Measurements from ENCODE around the gene LAG3. TPM values are rescaled to one million over a fixed set of nuclear protein-coding genes. Genes with fewer than 3 reads are reported as not detected.
A peak's percentile ranks its signal among the peaks of the same experiment; 100 is the strongest.

LAG3 gene
- total and polyA plus RNA-seq, 2 donors (not counting 1 experiment from before 2014, with no cell fraction given) = 0.17 TPM

DNA sequence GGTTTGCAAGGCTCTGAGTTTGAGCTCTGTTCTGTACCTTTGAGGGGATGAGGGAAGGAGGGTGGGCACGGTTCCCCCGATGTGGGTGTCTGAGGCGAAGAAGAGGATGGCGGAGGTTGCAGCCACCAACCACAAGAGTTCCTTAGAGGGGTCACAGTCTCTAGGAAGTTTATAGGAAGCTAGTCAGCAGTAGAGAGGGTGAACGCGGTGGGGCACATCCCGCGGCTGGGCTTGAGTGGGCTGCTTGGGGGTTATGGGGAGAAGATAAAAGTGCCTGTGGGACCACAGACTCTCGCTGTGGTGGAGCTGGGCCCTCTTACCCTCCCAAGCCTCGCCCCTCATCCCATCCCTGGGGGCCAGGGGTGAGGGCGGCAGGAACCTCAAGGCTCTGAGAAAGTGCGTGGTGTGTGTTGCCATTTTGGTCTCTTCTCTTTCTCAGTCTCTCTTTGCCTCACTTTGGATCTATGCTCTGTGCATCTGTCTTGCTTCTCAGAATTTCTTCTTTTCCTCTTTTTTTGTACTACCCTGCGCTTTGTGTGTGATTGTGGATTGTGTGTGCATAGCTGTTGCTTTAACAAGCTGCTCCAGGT, 19.7 kb downstream of the LAG3 start:
- Histone ChIP-seq H3K9me3 (ENCODE audit: control insufficient read depth, insufficient read depth, low read depth, low read length) (no peaks in the 10 kb centered on the region), H2AFZ (ENCODE audit: low read length) (no peak overlapping the region), H3K4me1 (ENCODE audit: control insufficient read depth, extremely low read depth, insufficient read depth, low read length) (peaks cover 3% of the 10 kb centered on the region), H3K79me2 (ENCODE audit: control insufficient read depth, insufficient read depth, low read length) (peaks cover 24% of the 10 kb centered on the region), H3K9ac (ENCODE audit: insufficient read depth, low read length) (no peak overlapping the region), H3K27me3 (ENCODE audit: control insufficient read depth, insufficient read depth, low read length) (no peaks in the 10 kb centered on the region), H3K36me3 (ENCODE audit: control insufficient read depth, insufficient read depth, low read length) (peaks cover 3% of the 10 kb centered on the region), H4K20me1 (ENCODE audit: control insufficient read depth, extremely low read depth, insufficient read depth, low read length) (no peaks in the 10 kb centered on the region), H3K4me3 (replicated peaks in 1 of 4; ENCODE audit: control extremely low read depth in 1 of 4, insufficient read depth in 1 of 4, low read depth in 3 of 4, low read length in 4 of 4) (peak overlapping the region in 3 of 4 experiments; percentile 21 to 43 (median 30)), H3K4me2 (ENCODE audit: extremely low read depth, insufficient read depth, low read length) (peak overlapping the region; percentile 49), H3K27ac (ENCODE audit: insufficient read depth, low read length) (peak overlapping the region; percentile 20)
- TF ChIP-seq, protein P1, sequence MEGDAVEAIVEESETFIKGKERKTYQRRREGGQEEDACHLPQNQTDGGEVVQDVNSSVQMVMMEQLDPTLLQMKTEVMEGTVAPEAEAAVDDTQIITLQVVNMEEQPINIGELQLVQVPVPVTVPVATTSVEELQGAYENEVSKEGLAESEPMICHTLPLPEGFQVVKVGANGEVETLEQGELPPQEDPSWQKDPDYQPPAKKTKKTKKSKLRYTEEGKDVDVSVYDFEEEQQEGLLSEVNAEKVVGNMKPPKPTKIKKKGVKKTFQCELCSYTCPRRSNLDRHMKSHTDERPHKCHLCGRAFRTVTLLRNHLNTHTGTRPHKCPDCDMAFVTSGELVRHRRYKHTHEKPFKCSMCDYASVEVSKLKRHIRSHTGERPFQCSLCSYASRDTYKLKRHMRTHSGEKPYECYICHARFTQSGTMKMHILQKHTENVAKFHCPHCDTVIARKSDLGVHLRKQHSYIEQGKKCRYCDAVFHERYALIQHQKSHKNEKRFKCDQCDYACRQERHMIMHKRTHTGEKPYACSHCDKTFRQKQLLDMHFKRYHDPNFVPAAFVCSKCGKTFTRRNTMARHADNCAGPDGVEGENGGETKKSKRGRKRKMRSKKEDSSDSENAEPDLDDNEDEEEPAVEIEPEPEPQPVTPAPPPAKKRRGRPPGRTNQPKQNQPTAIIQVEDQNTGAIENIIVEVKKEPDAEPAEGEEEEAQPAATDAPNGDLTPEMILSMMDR (conservative IDR thresholded peaks at IDR 0.05 in 1 of 2, IDR thresholded peaks at IDR 0.05 in 1 of 2; ENCODE audit: low read depth in 1 of 2, low read length in 2 of 2) = no peak
- TF ChIP-seq EZH2 (IDR thresholded peaks at IDR 0.05; ENCODE audit: low read length, missing control alignments) = no peak
- DNase-seq (ENCODE audit: low read depth in 2 of 2) = no peak

DNA sequence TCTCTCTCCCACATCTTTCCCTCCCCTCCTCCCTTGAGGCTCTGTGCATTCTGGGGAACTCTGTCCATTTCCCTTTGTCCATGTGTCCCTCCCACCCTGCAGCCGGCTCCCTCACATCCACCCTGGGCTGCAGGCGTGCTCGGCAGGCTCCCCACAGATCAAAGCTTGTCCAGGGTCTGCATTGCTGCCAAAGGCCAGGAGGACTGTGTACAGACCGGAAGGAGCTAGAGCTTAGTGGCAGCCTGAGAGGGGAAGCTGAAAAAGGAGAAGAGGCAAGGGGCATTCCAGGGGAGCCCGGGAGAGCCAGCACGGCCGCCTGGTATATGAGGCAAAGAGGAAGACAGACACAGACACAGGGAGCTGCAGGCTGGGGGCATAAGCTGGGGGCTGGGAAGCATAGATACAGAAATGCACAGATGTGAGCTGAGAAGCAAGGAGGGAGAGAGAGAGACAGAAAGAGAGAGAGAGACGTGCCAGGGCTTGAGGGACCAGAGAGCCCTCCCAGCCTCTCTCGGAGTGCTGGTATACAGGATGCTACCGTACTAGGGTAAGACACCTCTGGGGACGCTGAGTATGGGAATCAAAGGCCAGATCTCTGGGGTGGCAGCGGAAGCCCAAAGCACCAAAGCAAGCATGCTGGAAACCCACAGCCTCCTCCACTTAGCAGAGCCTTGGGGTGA, 20.3 kb downstream of the LAG3 start:
- Histone ChIP-seq H3K27me3 (ENCODE audit: control insufficient read depth, insufficient read depth, low read length) (no peaks in the 10 kb centered on the region), H3K4me3 (replicated peaks in 1 of 4; ENCODE audit: control extremely low read depth in 1 of 4, insufficient read depth in 1 of 4, low read depth in 3 of 4, low read length in 4 of 4) (peak overlapping the region in 3 of 4 experiments; percentile 12 to 43 (median 30)), H3K4me2 (ENCODE audit: extremely low read depth, insufficient read depth, low read length) (peak overlapping the region; percentile 49), H3K79me2 (ENCODE audit: control insufficient read depth, insufficient read depth, low read length) (peaks cover 24% of the 10 kb centered on the region), H3K36me3 (ENCODE audit: control insufficient read depth, insufficient read depth, low read length) (peaks cover 3% of the 10 kb centered on the region), H2AFZ (ENCODE audit: low read length) (no peak overlapping the region), H3K4me1 (ENCODE audit: control insufficient read depth, extremely low read depth, insufficient read depth, low read length) (peaks cover 3% of the 10 kb centered on the region), H3K9ac (ENCODE audit: insufficient read depth, low read length) (no peak overlapping the region), H4K20me1 (ENCODE audit: control insufficient read depth, extremely low read depth, insufficient read depth, low read length) (no peaks in the 10 kb centered on the region), H3K9me3 (ENCODE audit: control insufficient read depth, insufficient read depth, low read depth, low read length) (no peaks in the 10 kb centered on the region), H3K27ac (ENCODE audit: insufficient read depth, low read length) (no peak overlapping the region)
- peak in 1 of 2 donors; percentile 14 for DNase-seq (ENCODE audit: low read depth in 2 of 2)
- TF ChIP-seq, protein P1 (conservative IDR thresholded peaks at IDR 0.05 in 1 of 2, IDR thresholded peaks at IDR 0.05 in 1 of 2; ENCODE audit: low read depth in 1 of 2, low read length in 2 of 2) = no peak
- no peak for TF ChIP-seq EZH2 (IDR thresholded peaks at IDR 0.05; ENCODE audit: low read length, missing control alignments)

DNA sequence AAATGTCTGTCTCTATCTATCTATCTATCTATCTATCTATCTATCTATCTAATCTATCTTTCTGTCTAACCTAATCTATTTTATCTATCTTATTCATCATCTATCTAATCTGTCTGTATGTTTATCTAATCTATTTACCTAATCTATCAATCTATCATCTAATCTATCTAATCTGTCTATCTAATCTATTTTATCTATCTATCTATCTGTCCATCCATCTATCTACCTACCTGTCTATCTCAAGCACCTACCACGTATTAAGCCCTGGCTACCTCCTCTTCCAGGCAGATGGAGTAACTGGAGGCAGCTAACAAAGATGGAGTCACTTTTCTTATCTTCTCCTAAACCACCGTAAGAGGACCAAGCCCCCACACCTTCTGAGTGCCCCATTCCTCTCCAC, 22.8 kb downstream of the LAG3 start:
- TF ChIP-seq, protein P1 (conservative IDR thresholded peaks at IDR 0.05 in 1 of 2, IDR thresholded peaks at IDR 0.05 in 1 of 2; ENCODE audit: low read depth in 1 of 2, low read length in 2 of 2) = no peak
- TF ChIP-seq EZH2 (IDR thresholded peaks at IDR 0.05; ENCODE audit: low read length, missing control alignments) = no peak
- Histone ChIP-seq H3K4me1 (ENCODE audit: control insufficient read depth, extremely low read depth, insufficient read depth, low read length) (peaks cover 3% of the 10 kb centered on the region), H3K27ac (ENCODE audit: insufficient read depth, low read length) (no peak overlapping the region), H3K4me2 (ENCODE audit: extremely low read depth, insufficient read depth, low read length) (no peak overlapping the region), H3K9me3 (ENCODE audit: control insufficient read depth, insufficient read depth, low read depth, low read length) (no peaks in the 10 kb centered on the region), H3K27me3 (ENCODE audit: control insufficient read depth, insufficient read depth, low read length) (no peaks in the 10 kb centered on the region), H3K4me3 (replicated peaks in 1 of 4; ENCODE audit: control extremely low read depth in 1 of 4, insufficient read depth in 1 of 4, low read depth in 3 of 4, low read length in 4 of 4) (no peak overlapping the region), H3K79me2 (ENCODE audit: control insufficient read depth, insufficient read depth, low read length) (peaks cover 21% of the 10 kb centered on the region), H4K20me1 (ENCODE audit: control insufficient read depth, extremely low read depth, insufficient read depth, low read length) (no peaks in the 10 kb centered on the region), H3K9ac (ENCODE audit: insufficient read depth, low read length) (no peak overlapping the region), H2AFZ (ENCODE audit: low read length) (no peak overlapping the region), H3K36me3 (ENCODE audit: control insufficient read depth, insufficient read depth, low read length) (peaks cover 3% of the 10 kb centered on the region)
- no peak for DNase-seq (ENCODE audit: low read depth in 2 of 2)
